Chondrocyte (in vitro differentiated cells): Measurements from ENCODE around the gene SRSF2. TPM values are rescaled to one million over a fixed set of nuclear protein-coding genes. Genes with fewer than 3 reads are reported as not detected.
"Not testable (repeated sequence)": the region's sequence is repeated elsewhere in the genome, so short reads cannot be mapped to it uniquely, and the experiment has no call there.

Experiments
- DNase-seq: peaks from one replicate; pipeline ENCODE4 v3.0.0; 2021; ENCODE audit warnings: mixed read lengths, low spot score
- H3K27ac Mint-ChIP-seq: one replicate; pipeline ENCODE4 v1.8.0; 2021; ENCODE audit warnings: mild to moderate bottlenecking, moderate library complexity, mixed read lengths; ENCODE audit not compliant: unreplicated experiment
- H3K27me3 Mint-ChIP-seq: 2 replicates; pipeline ENCODE4 v1.8.0; 2021; ENCODE audit warnings: low read depth, mixed read lengths
- H3K36me3 Mint-ChIP-seq: 2 replicates; pipeline ENCODE4 v1.8.0; 2021; ENCODE audit warnings: low read depth, mixed read lengths
- H3K4me1 Mint-ChIP-seq: 2 replicates; pipeline ENCODE4 v1.8.0; 2021; ENCODE audit warnings: low read depth, mild to moderate bottlenecking, mixed read lengths
- H3K4me3 Mint-ChIP-seq: one replicate; pipeline ENCODE4 v1.8.0; 2021; ENCODE audit warnings: mild to moderate bottlenecking, moderate library complexity, mixed read lengths; ENCODE audit not compliant: unreplicated experiment
- H3K9me3 Mint-ChIP-seq: 2 replicates; pipeline ENCODE4 v1.8.0; 2021; ENCODE audit warnings: low read depth, mixed read lengths
- CTCF ChIP-seq: fragments of 200-600 bp; sonication (generic); IDR thresholded peaks from 2 replicates; pipeline ENCODE4 v1.5.0; 2021; ENCODE audit warnings: antibody characterized with exemption, mild to moderate bottlenecking, moderate library complexity
- total RNA-seq: library from RNA; stranded (reverse); gene quantifications from 3 replicates; pipeline ENCODE4 v1.2.1, GENCODE V29; 2021

The SRSF2 gene
- total RNA-seq, 1 donor from 2014 or later = 94.4 TPM

GRCh38 chr17:76753061-76753961 lies 16.2 kb upstream of the SRSF2 start:
- no peak overlapping the region for H3K27ac Mint-ChIP-seq
- no peak for TF ChIP-seq CTCF

GRCh38 chr17:76752006-76752405 lies 14.9 kb upstream of the SRSF2 start:
- H3K4me3 Mint-ChIP-seq = no peak overlapping the region
- no peaks in the 10 kb centered on the region for H3K27me3 Mint-ChIP-seq
- no peaks in the 10 kb centered on the region for H3K9me3 Mint-ChIP-seq
- no peak for DNase-seq
- peaks cover 11% of the 10 kb centered on the region for H3K36me3 Mint-ChIP-seq
- no peaks in the 10 kb centered on the region for H3K4me1 Mint-ChIP-seq
- no peak overlapping the region for H3K27ac Mint-ChIP-seq
- no peak for TF ChIP-seq CTCF

More at GRCh38 chr17:76753061-76753961, 16.2 kb upstream of the SRSF2 start:
- DNase-seq = no peak
- Mint-ChIP-seq H3K4me1 (no peaks in the 10 kb centered on the region), H3K9me3 (no peaks in the 10 kb centered on the region), H3K36me3 (peaks cover 18% of the 10 kb centered on the region), H3K27me3 (no peaks in the 10 kb centered on the region), H3K4me3 (no peak overlapping the region)

GRCh38 chr17:76751416-76751993 lies 14.4 kb upstream of the SRSF2 start:
- Mint-ChIP-seq H3K27me3 (no peaks in the 10 kb centered on the region), H3K36me3 (peaks cover 13% of the 10 kb centered on the region), H3K4me1 (no peaks in the 10 kb centered on the region), H3K27ac (no peak overlapping the region), H3K4me3 (no peak overlapping the region), H3K9me3 (no peaks in the 10 kb centered on the region)
- DNase-seq = no peak
- no peak for TF ChIP-seq CTCF

GRCh38 chr17:76748657-76749056 lies 11.5 kb upstream of the SRSF2 start:
- Mint-ChIP-seq H3K9me3 (peaks cover 2% of the 10 kb centered on the region), H3K4me3 (no peak overlapping the region), H3K36me3 (peaks cover 29% of the 10 kb centered on the region), H3K4me1 (no peaks in the 10 kb centered on the region), H3K27ac (no peak overlapping the region), H3K27me3 (no peaks in the 10 kb centered on the region)
- TF ChIP-seq CTCF = no peak
- DNase-seq = no peak

- peaks cover 2% of the 10 kb centered on the region for H3K9me3 Mint-ChIP-seq
- DNase-seq = no peak
- no peaks in the 10 kb centered on the region for H3K27me3 Mint-ChIP-seq
- H3K36me3 Mint-ChIP-seq = peaks cover 24% of the 10 kb centered on the region
- no peaks in the 10 kb centered on the region for H3K4me1 Mint-ChIP-seq
- TF ChIP-seq CTCF = no peak
- no peak overlapping the region for H3K4me3 Mint-ChIP-seq
- no peak overlapping the region for H3K27ac Mint-ChIP-seq
Observed at GRCh38 chr17:76747716-76748363, 10.7 kb upstream of the SRSF2 start.

- H3K4me1 Mint-ChIP-seq, H3K27ac Mint-ChIP-seq, DNase-seq, H3K9me3 Mint-ChIP-seq, H3K27me3 Mint-ChIP-seq, H3K4me3 Mint-ChIP-seq: not testable (repeated sequence)
- peaks cover 30% of the 10 kb centered on the region for H3K36me3 Mint-ChIP-seq
Observed at GRCh38 chr17:76745785-76746184, 8.7 kb upstream of the SRSF2 start.
